HG02642 (cell line): ENCODE data around the gene DCAF5.
A peak's percentile ranks its signal among the peaks of the same experiment; 100 is the strongest.

Experiments
- ATAC-seq: cut with Tn5 transposase; IDR thresholded peaks from one replicate; pipeline ENCODE4 v1.9.1; 2021; ENCODE audit warnings: mild to moderate bottlenecking; ENCODE audit not compliant: unreplicated experiment, poor library complexity

DCAF5 gene

GRCh38 chr14:69142101-69142500, 10.8 kb downstream of the DCAF5 start:
- ATAC-seq: no peak

GRCh38 chr14:69141550-69141949, 11.4 kb downstream of the DCAF5 start:
- ATAC-seq: no peak

- no peak for ATAC-seq
These were observed 13.2 kb downstream of the DCAF5 start for GRCh38 chr14:69139743-69140142.

GRCh38 chr14:69137843-69138535, 14.9 kb downstream of the DCAF5 start:
- ATAC-seq: no peak

- ATAC-seq: no peak
These were observed 15.5 kb downstream of the DCAF5 start for GRCh38 chr14:69137416-69137815.

GRCh38 chr14:69135133-69135532, 17.8 kb downstream of the DCAF5 start:
- ATAC-seq: no peak

- ATAC-seq: no peak
These were observed 19.5 kb downstream of the DCAF5 start for GRCh38 chr14:69133206-69134125.

GRCh38 chr14:69132513-69133181, 20.3 kb downstream of the DCAF5 start:
- no peak for ATAC-seq

GRCh38 chr14:69131176-69131575, 21.7 kb downstream of the DCAF5 start:
- ATAC-seq: no peak

- peak; percentile 55 for ATAC-seq
These were observed 23.5 kb downstream of the DCAF5 start for GRCh38 chr14:69129264-69129880.

- ATAC-seq: no peak
These were observed 34.6 kb downstream of the DCAF5 start for GRCh38 chr14:69118305-69118704.

- ATAC-seq: no peak
These were observed 35.7 kb downstream of the DCAF5 start for GRCh38 chr14:69117020-69117767.

- no peak for ATAC-seq
These were observed 37.3 kb downstream of the DCAF5 start for GRCh38 chr14:69115407-69116185.

GRCh38 chr14:69114763-69115162, 38.2 kb downstream of the DCAF5 start:
- no peak for ATAC-seq

GRCh38 chr14:69108358-69108757, 44.6 kb downstream of the DCAF5 start:
- ATAC-seq: no peak

GRCh38 chr14:69107407-69108003, 45.4 kb downstream of the DCAF5 start:
- no peak for ATAC-seq

- no peak for ATAC-seq
These were observed 46.5 kb downstream of the DCAF5 start for GRCh38 chr14:69106451-69106850.

GRCh38 chr14:69105326-69105725, 47.6 kb downstream of the DCAF5 start:
- ATAC-seq: no peak

GRCh38 chr14:69101331-69101826, 51.5 kb downstream of the DCAF5 start:
- no peak for ATAC-seq
